Lower leg skin (tissue), 4 donors: Measurements from ENCODE around the gene VASH1. TPM values are rescaled to one million over a fixed set of nuclear protein-coding genes. Genes with fewer than 3 reads are reported as not detected.

Experiments
- DNase-seq, 2 donors: peaks; one replicate each; pipeline ENCODE4 v3.0.0-alpha.2; 2019; ENCODE audit warnings: low spot score in 2 of 2
- H3K4me3 ChIP-seq: fragments of 200-600 bp; sonication (generic); 2 replicates; pipeline ENCODE4 v1.5.1; 2017; ENCODE audit warnings: mild to moderate bottlenecking, low read depth; ENCODE audit not compliant: poor library complexity, severe bottlenecking
- POLR2A ChIP-seq, 2 donors: fragments of 450-650 bp; IDR thresholded peaks; one replicate each; pipeline ENCODE4 v1.6.1; 2016 to 2017; ENCODE audit warnings: antibody characterized with exemption in 2 of 2, mild to moderate bottlenecking in 1 of 2, moderate library complexity in 1 of 2
- WGBS, 2 donors: methylation state at CpG; one replicate each; pipeline ENCODE4 v1.1.5; 2018; 5-methylcytosine and 5-hydroxymethylcytosine counted together
- intact Hi-C: fragments of 100-400 bp; cut with DNase I; formaldehyde crosslinking; loops from one replicate; pipeline ENCODE4 v1.15.0; 2023; ENCODE audit warnings: low total_unique reads
- total RNA-seq, 4 donors: library from RNA; depleted of rRNA; stranded (reverse); fragments of >200 nt; gene quantifications; one replicate each; pipeline ENCODE4 v1.1.0, GENCODE V29; 2016
- TF ChIP-seq, protein P1 (sequence below), 3 donors: fragments of 450-650 bp; IDR thresholded peaks; one replicate each; pipeline ENCODE4 v1.5.1; 2016; ENCODE audit warnings: antibody characterized with exemption in 3 of 3, mild to moderate bottlenecking in 3 of 3, moderate library complexity in 2 of 3

VASH1 gene
- total RNA-seq, 4 donors from 2014 or later, result 0.86 to 6.9 (median 1.3) TPM

DNA sequence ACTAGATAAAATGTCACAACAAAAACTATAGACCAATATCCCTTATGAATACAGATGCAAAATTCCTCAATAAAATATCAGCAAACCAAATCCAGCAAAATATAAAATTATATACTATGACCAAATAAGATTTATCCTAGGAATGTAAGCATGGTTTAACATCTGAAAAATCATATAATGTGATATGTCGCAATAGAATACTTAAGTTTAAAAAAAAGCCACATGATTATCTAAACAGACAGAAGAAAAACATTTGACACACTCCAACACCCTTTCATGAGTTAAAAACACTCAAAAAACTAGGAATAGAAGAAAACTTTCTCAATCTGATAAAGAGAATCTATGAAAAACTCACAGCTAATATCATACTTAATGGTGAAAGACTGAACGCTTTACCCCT, 31.2 kb downstream of the VASH1 start:
- intact Hi-C loops, result no loop called here
- TF ChIP-seq, protein P1, sequence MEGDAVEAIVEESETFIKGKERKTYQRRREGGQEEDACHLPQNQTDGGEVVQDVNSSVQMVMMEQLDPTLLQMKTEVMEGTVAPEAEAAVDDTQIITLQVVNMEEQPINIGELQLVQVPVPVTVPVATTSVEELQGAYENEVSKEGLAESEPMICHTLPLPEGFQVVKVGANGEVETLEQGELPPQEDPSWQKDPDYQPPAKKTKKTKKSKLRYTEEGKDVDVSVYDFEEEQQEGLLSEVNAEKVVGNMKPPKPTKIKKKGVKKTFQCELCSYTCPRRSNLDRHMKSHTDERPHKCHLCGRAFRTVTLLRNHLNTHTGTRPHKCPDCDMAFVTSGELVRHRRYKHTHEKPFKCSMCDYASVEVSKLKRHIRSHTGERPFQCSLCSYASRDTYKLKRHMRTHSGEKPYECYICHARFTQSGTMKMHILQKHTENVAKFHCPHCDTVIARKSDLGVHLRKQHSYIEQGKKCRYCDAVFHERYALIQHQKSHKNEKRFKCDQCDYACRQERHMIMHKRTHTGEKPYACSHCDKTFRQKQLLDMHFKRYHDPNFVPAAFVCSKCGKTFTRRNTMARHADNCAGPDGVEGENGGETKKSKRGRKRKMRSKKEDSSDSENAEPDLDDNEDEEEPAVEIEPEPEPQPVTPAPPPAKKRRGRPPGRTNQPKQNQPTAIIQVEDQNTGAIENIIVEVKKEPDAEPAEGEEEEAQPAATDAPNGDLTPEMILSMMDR (IDR thresholded peaks at IDR 0.05), result no peak
- no peak for TF ChIP-seq POLR2A (IDR thresholded peaks at IDR 0.05)
- 93 to 97% methylated on average over 2 of the region's 2 CpGs for WGBS, 2 donors
- DNase-seq, result no peak
- no peak overlapping the region for H3K4me3 ChIP-seq

DNA sequence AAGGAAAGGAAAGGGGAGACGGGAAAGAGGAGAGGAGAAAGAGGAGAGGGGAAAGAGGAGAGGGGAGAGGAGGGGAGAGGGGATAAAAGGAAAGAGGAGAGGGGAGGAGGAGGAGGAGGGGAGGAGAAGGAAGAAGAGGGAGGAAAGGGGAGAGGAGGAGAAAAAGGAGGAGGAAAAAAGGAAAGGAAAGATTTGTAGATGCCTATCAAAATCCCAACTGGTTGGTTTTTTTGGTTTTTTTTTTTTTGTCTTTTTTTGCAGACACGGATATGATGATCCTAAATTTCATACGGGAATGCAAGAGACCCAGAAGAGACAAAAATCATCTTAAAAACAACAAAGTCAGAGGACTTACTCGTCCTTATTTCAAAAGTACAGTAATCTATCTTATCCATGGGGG, 32.1 kb downstream of the VASH1 start:
- 74 to 90% methylated on average over 4 of the region's 4 CpGs for WGBS, 2 donors
- TF ChIP-seq, protein P1 (IDR thresholded peaks at IDR 0.05), result no peak
- no peak for TF ChIP-seq POLR2A (IDR thresholded peaks at IDR 0.05)
- intact Hi-C loops, result no loop called here
- H3K4me3 ChIP-seq, result no peak overlapping the region
- no peak for DNase-seq

GRCh38 chr14:76793956-76794355, 32.7 kb downstream of the VASH1 start:
- intact Hi-C loops, result no loop called here
- TF ChIP-seq, protein P1 (IDR thresholded peaks at IDR 0.05), result no peak
- no peak for TF ChIP-seq POLR2A (IDR thresholded peaks at IDR 0.05)
- WGBS, 2 donors, result 91 to 92% methylated on average over 5 of the region's 5 CpGs
- no peak for DNase-seq
- no peak overlapping the region for H3K4me3 ChIP-seq

- intact Hi-C loops, result no loop called here
- WGBS, 2 donors, result 92 to 96% methylated on average over 12 of the region's 12 CpGs
Measured at GRCh38 chr14:76806446-76806845, 45.2 kb downstream of the VASH1 start.

GRCh38 chr14:76808011-76808410, 46.7 kb downstream of the VASH1 start:
- TF ChIP-seq, protein P1 (IDR thresholded peaks at IDR 0.05), result no peak
- TF ChIP-seq POLR2A (IDR thresholded peaks at IDR 0.05), result no peak

More at GRCh38 chr14:76806446-76806845, 45.2 kb downstream of the VASH1 start:
- H3K4me3 ChIP-seq, result no peak overlapping the region
- DNase-seq, result no peak
- TF ChIP-seq POLR2A (IDR thresholded peaks at IDR 0.05), result no peak
- TF ChIP-seq, protein P1 (IDR thresholded peaks at IDR 0.05), result no peak

GRCh38 chr14:76808990-76809389, 47.7 kb downstream of the VASH1 start:
- DNase-seq, result no peak
- intact Hi-C loops, result no loop called here
- no peak overlapping the region for H3K4me3 ChIP-seq
- TF ChIP-seq POLR2A (IDR thresholded peaks at IDR 0.05), result no peak
- TF ChIP-seq, protein P1 (IDR thresholded peaks at IDR 0.05), result no peak
- WGBS, 2 donors, result 82 to 95% methylated on average over 4 of the region's 4 CpGs

More at GRCh38 chr14:76808011-76808410, 46.7 kb downstream of the VASH1 start:
- no peak overlapping the region for H3K4me3 ChIP-seq
- WGBS, 2 donors, result 78 to 90% methylated on average over 1 of the region's 1 CpG
- DNase-seq, result no peak
- intact Hi-C loops, result no loop called here
